Loucy (cell line): ENCODE results near the gene PLEKHN1.
A peak's percentile ranks its signal among the peaks of the same experiment; 100 is the strongest.

Experiments
- H2AFZ ChIP-seq: fragments of 200-600 bp; sonication (generic); 2 replicates; pipeline ENCODE4 v1.6.0; 2016; ENCODE audit warnings: antibody characterized with exemption, mild to moderate bottlenecking, low read length, moderate library complexity
- H3F3A ChIP-seq: fragments of 200-600 bp; 2 replicates; pipeline ENCODE4 v1.6.0; 2016; ENCODE audit warnings: antibody characterized with exemption, low read depth, mild to moderate bottlenecking
- H3K27me3 ChIP-seq: fragments of 200-600 bp; sonication (generic); 2 replicates; pipeline ENCODE4 v1.6.1; 2014; ENCODE audit warnings: low read length, mild to moderate bottlenecking; ENCODE audit not compliant: insufficient read depth, poor library complexity, severe bottlenecking
- H3K36me3 ChIP-seq: fragments of 200-600 bp; sonication (generic); 2 replicates; pipeline ENCODE4 v1.6.1; 2016; ENCODE audit warnings: low read length; ENCODE audit not compliant: insufficient read depth
- H3K4me1 ChIP-seq: fragments of 200-600 bp; sonication (generic); 2 replicates; pipeline ENCODE4 v1.5.1; 2014; ENCODE audit warnings: low read length, mild to moderate bottlenecking; ENCODE audit not compliant: insufficient read depth, poor library complexity, severe bottlenecking
- H3K4me2 ChIP-seq: fragments of 200-600 bp; sonication (generic); 2 replicates; pipeline ENCODE4 v1.6.0; 2014; ENCODE audit warnings: antibody characterized with exemption, low read length, low read depth, mild to moderate bottlenecking; ENCODE audit not compliant: poor library complexity, severe bottlenecking
- H3K4me3 ChIP-seq: fragments of 200-600 bp; sonication (generic); 2 replicates; pipeline ENCODE4 v1.5.1; 2014; ENCODE audit warnings: low read length, mild to moderate bottlenecking, mixed read lengths; ENCODE audit not compliant: poor library complexity, severe bottlenecking
- H3K79me2 ChIP-seq: fragments of 200-600 bp; sonication (generic); 2 replicates; pipeline ENCODE4 v1.6.1; 2014; ENCODE audit warnings: low read length; ENCODE audit not compliant: insufficient read depth
- H3K9ac ChIP-seq: fragments of 200-600 bp; sonication (generic); 2 replicates; pipeline ENCODE4 v1.6.0; 2014; ENCODE audit warnings: mild to moderate bottlenecking, low read depth, low read length, moderate library complexity; ENCODE audit not compliant: poor library complexity, severe bottlenecking
- H3K9me2 ChIP-seq: fragments of 200-600 bp; sonication (generic); replicated peaks from 2 replicates; pipeline ENCODE4 v1.6.1; 2016; ENCODE audit warnings: low read depth, low read length, mixed read lengths
- H3K9me3 ChIP-seq: fragments of 200-600 bp; sonication (generic); 2 replicates; pipeline ENCODE4 v1.6.1; 2014; ENCODE audit warnings: mild to moderate bottlenecking, antibody characterized with exemption, low read length, low read depth; ENCODE audit not compliant: insufficient read depth
- H4K20me1 ChIP-seq: fragments of 200-600 bp; sonication (generic); 2 replicates; pipeline ENCODE4 v1.6.0; 2014; ENCODE audit warnings: antibody characterized with exemption, low read length, mild to moderate bottlenecking; ENCODE audit not compliant: insufficient read depth, poor library complexity, severe bottlenecking
- CTCF ChIP-seq: fragments of 200-600 bp; sonication (generic); conservative IDR thresholded peaks from 2 replicates; pipeline ENCODE4 v1.5.1; 2014; ENCODE audit warnings: mild to moderate bottlenecking, antibody characterized with exemption, low read length
- EZH2phosphoT487 ChIP-seq: fragments of 200-600 bp; IDR thresholded peaks from 2 replicates; pipeline ENCODE4 v1.6.1; 2018; ENCODE audit warnings: antibody characterized with exemption, mild to moderate bottlenecking, moderate library complexity, borderline replicate concordance

The PLEKHN1 gene

GRCh38 chr1:939511-940106 is 26.7 kb upstream of the PLEKHN1 start:
- no peak overlapping the region for H3K9ac ChIP-seq
- peak overlapping the region; percentile 68 for H3K4me3 ChIP-seq
- H3K27me3 ChIP-seq, result peaks cover 15% of the 10 kb centered on the region
- H3K9me3 ChIP-seq, result no peaks in the 10 kb centered on the region
- H3F3A ChIP-seq, result no peaks in the 10 kb centered on the region
- H3K9me2 ChIP-seq, result no peaks in the 10 kb centered on the region
- peak overlapping the region; percentile 78 for H3K4me2 ChIP-seq
- no peak for TF ChIP-seq CTCF
- TF ChIP-seq EZH2phosphoT487, result no peak
- no peak overlapping the region for H2AFZ ChIP-seq
- H3K36me3 ChIP-seq, result no peaks in the 10 kb centered on the region
- peaks cover 23% of the 10 kb centered on the region for H3K4me1 ChIP-seq
- H3K79me2 ChIP-seq, result no peaks in the 10 kb centered on the region
- no peaks in the 10 kb centered on the region for H4K20me1 ChIP-seq

GRCh38 chr1:940107-941014 is 25.9 kb upstream of the PLEKHN1 start:
- no peaks in the 10 kb centered on the region; the same call in 1 of the 2 replicates for H3K36me3 ChIP-seq
- peaks cover 15% of the 10 kb centered on the region for H3K27me3 ChIP-seq
- H4K20me1 ChIP-seq, result no peaks in the 10 kb centered on the region
- H3F3A ChIP-seq, result no peaks in the 10 kb centered on the region
- peak overlapping the region; percentile 78 for H3K4me2 ChIP-seq
- no peaks in the 10 kb centered on the region for H3K79me2 ChIP-seq
- H2AFZ ChIP-seq, result no peak overlapping the region
- no peak for TF ChIP-seq EZH2phosphoT487
- TF ChIP-seq CTCF, result no peak
- peak overlapping the region; percentile 68 for H3K4me3 ChIP-seq
- H3K9ac ChIP-seq, result no peak overlapping the region
- peaks cover 23% of the 10 kb centered on the region for H3K4me1 ChIP-seq
- no peaks in the 10 kb centered on the region for H3K9me3 ChIP-seq
- no peaks in the 10 kb centered on the region for H3K9me2 ChIP-seq

GRCh38 chr1:941015-941587 is 25.2 kb upstream of the PLEKHN1 start:
- Histone ChIP-seq H3K27me3 (peaks cover 15% of the 10 kb centered on the region), H3K4me2 (peak overlapping the region; percentile 78), H3K4me3 (peak overlapping the region; percentile 68), H3K9me3 (no peaks in the 10 kb centered on the region), H3K36me3 (no peaks in the 10 kb centered on the region; the same call in 1 of the 2 replicates), H3K9me2 (no peaks in the 10 kb centered on the region), H3F3A (no peaks in the 10 kb centered on the region), H2AFZ (peak overlapping the region; percentile 43; the same call in 1 of the 2 replicates), H4K20me1 (no peaks in the 10 kb centered on the region), H3K4me1 (peaks cover 23% of the 10 kb centered on the region), H3K79me2 (no peaks in the 10 kb centered on the region), H3K9ac (peak overlapping the region; percentile 22)
- TF ChIP-seq EZH2phosphoT487 (no peak), CTCF (no peak; the same call in 1 of the 2 replicates)
